SK-N-MC (cell line): ENCODE measurements around the gene CAPN5.
"Not testable (repeated sequence)": the region's sequence is repeated elsewhere in the genome, so short reads cannot be mapped to it uniquely, and the experiment has no call there.

Experiments
- EZH2 ChIP-seq: fragments of 200-600 bp; sonication (generic); IDR thresholded peaks from one replicate; pipeline ENCODE4 v1.6.1; 2017; ENCODE audit warnings: antibody characterized with exemption
- FOXP2 ChIP-seq: optimal IDR thresholded peaks from 2 replicates; pipeline ENCODE3; 2011; ENCODE audit warnings: mild to moderate bottlenecking, moderate library complexity; ENCODE audit not compliant: insufficient read depth; ENCODE audit errors: extremely low read length, control extremely low read depth
- POLR2AphosphoS5 ChIP-seq: IDR thresholded peaks from 2 replicates; pipeline ENCODE4 v1.6.1; 2012; ENCODE audit warnings: mild to moderate bottlenecking, low read depth, low read length, borderline replicate concordance

- TF ChIP-seq EZH2, POLR2AphosphoS5, FOXP2: not testable (repeated sequence)
Observed at GRCh38 chr11:77018396-77018924, 48.3 kb upstream of the CAPN5 start.
